H1 (cell line): ENCODE results near the gene FCAMR. TPM values are rescaled to one million over a fixed set of nuclear protein-coding genes. Genes with fewer than 3 reads are reported as not detected.

Source experiments
- CEBPB ChIP-seq: IDR thresholded peaks from 2 replicates; pipeline ENCODE4 v1.6.1; 2012; ENCODE audit warnings: low read depth, low read length
- CHD7 ChIP-seq: fragments of 300-600 bp; sonication (generic); IDR thresholded peaks from 2 replicates; pipeline ENCODE4 v1.7.1; 2012; ENCODE audit warnings: low read length, moderate library complexity, mild to moderate bottlenecking, inconsistent platforms; ENCODE audit not compliant: insufficient replicate concordance
- MAFK ChIP-seq: IDR thresholded peaks from 2 replicates; pipeline ENCODE4 v1.6.1; 2012; ENCODE audit warnings: low read depth, mild to moderate bottlenecking, improper control_type of control experiment, low read length
- SP1 ChIP-seq: IDR thresholded peaks from 2 replicates; pipeline ENCODE4 v1.6.1; 2011; ENCODE audit warnings: low read depth, low read length
- polyA plus RNA-seq, 7 experiments: library from polyadenylated mRNA; depleted of rRNA in 3 of 7; stranded (reverse) in 5 of 7; unstranded in 2 of 7; fragments of >200 nt in 5 of 7; fragments of 200-250 nt in 2 of 7; gene quantifications; 1 replicate in 5 of 7; 2 replicates in 1 of 7; 4 replicates in 1 of 7; pipeline versions ENCODE4 v1.2.1 to v1.2.3, GENCODE V29; 2011 to 2013; ENCODE audit warnings: missing spikeins in 2 of 7, mixed read lengths in 2 of 7
- total RNA-seq: library from RNA; stranded (reverse); fragmentation: NEBNext Ultra II Directional; extraction: Animal tissue kit (Norgen Biotek cat#: 25700); gene quantifications from 2 replicates; pipeline ENCODE4 v1.2.1, GENCODE V29; 2021

Gene FCAMR
- total and polyA plus RNA-seq, 2 of the 8 experiments (the other 6 are each of a cell fraction or from before 2014, with no cell fraction given): not detected

GRCh38 chr1:207003210-207003609 lies 33.0 kb upstream of the FCAMR start (continued):
- TF ChIP-seq CHD7: no peak
- TF ChIP-seq SP1: no peak
- no peak for TF ChIP-seq CEBPB
- TF ChIP-seq MAFK: no peak
